ENCODE measurements around the gene BLOC1S4. TPM values are rescaled to one million over a fixed set of nuclear protein-coding genes. Genes with fewer than 3 reads are reported as not detected.
"Not testable (repeated sequence)": the region's sequence is repeated elsewhere in the genome, so short reads cannot be mapped to it uniquely, and the experiment has no call there.

BLOC1S4 gene
- polyA plus RNA-seq, 1 donor from 2014 or later, result 55.9 TPM

DNA sequence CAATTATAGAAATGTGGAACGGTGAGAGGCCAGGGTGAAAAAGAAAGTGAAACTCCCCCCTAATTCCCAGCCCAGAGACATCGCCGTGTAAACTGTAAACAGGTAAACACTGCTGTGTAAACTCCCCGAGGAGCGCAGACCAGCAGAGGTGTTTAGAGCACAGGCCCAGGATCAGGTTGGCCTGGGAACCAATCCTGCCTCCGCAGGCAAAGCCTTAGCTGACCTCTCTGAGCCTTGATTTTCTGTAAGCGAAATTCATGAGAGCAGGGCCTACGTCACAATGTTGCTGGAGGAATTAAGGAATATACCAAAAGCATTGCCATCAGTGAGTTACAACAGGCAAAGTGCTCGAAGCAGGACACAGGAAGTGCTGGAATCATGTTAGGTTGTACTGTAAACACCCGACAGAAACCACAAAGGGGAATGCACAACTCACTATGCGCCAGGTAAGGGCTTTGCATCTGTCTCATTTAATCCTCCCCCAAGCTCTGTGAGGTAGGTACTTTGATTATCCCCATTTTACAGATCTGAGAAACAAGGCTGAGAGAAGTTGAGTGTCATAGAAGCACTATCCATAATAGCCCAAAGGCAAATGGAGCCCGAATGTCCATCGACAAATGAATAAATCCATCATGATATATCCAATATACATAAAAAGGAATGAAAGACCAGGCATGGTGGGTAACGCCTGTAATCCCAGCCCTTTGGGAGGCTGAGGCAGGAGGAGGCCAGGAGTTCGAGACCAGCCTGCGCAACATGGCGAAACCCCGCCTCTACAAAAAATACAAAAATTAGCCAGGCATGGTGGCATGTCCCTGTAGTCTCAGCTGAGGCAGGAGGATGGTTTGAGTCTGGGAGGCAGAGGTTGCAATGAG lies 35.9 kb downstream of the BLOC1S4 start:
- Mint-ChIP-seq H3K27me3 (peaks cover 5% of the 10 kb centered on the region), H3K36me3 (no peaks in the 10 kb centered on the region), H3K27ac (no peak overlapping the region), H3K4me1 (peaks cover 0 to 12% (median 0%) of the 10 kb centered on the region in 3 donors), H3K9me3 (no peaks in the 10 kb centered on the region), H3K4me3 (peak overlapping the region in 3 of 4 donors; percentile 8 to 65 (median 51))

DNA sequence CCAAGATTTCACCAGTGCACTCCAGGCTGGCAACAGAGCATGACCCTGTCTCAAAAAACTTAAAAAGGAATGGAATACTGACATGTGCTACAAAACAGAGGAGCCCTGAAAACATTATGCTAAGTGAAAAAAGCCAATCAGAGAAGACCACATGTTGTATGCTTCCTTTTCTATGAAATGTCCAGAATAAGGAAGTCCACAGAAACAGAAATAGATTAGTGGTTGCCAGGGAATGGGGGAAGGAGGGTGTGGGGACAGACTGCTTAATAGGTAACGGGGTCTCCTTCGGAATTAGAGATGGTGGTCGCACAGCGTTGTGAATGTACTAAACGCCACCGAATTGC lies 36.5 kb downstream of the BLOC1S4 start:
- H3K4me3 Mint-ChIP-seq, result no peak overlapping the region
- peaks cover 2% of the 10 kb centered on the region for H3K27me3 Mint-ChIP-seq
- H3K4me1 Mint-ChIP-seq, result peaks cover 0 to 12% (median 0%) of the 10 kb centered on the region in 3 donors
- H3K36me3 Mint-ChIP-seq, result no peaks in the 10 kb centered on the region
- H3K9me3 Mint-ChIP-seq, result no peaks in the 10 kb centered on the region
- no peak overlapping the region for H3K27ac Mint-ChIP-seq

DNA sequence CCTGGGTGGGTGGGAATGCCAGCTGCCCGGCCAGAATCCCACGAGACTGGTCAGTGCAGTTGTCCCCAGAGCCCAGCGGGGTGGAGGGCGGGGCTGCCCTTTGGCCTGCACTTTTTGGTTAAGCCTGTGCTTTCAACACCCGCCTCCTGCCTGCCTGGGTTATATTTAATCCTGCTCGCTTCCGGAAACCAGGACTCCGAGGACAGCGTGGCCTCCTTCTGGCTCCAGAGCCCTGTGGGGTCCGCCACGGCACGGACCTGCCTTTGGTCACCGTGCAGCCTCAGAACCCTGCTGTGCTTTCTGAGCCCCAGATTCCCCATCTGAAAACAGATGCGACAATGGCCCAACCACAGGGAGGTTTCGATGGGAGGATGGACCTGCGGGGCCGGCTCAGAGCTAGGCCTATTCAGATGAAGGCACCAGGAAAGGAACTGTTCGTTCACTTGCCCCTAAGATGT lies 37.2 kb downstream of the BLOC1S4 start:
- Mint-ChIP-seq H3K36me3 (no peaks in the 10 kb centered on the region), H3K9me3 (no peaks in the 10 kb centered on the region), H3K27ac (no peak overlapping the region), H3K27me3 (peaks cover 1% of the 10 kb centered on the region), H3K4me3 (peak overlapping the region in 1 of 4 donors; percentile 27), H3K4me1 (peaks cover 0 to 12% (median 0%) of the 10 kb centered on the region in 3 donors)

DNA sequence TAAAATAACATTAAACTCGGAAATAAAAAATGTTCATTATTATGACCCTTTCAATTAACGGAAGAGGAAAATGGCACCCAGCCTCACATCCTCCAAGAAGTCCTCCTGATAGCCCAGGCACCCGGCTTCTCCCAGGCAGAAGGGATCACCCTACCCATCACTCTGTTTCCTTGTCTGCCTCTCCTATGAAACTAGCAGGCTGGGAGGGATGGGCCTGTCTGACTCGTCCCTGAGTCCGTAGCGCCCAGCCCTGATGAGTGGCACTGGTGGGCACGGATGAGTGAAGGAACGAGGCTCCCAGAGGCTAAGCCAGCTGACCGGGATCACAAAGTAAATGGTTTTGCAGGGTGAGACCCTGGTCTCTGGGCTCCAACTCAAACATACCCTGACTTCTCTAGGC lies 37.9 kb downstream of the BLOC1S4 start:
- H3K4me1 Mint-ChIP-seq, result peaks cover 0 to 12% (median 0%) of the 10 kb centered on the region in 3 donors
- no peaks in the 10 kb centered on the region for H3K9me3 Mint-ChIP-seq
- no peak overlapping the region for H3K4me3 Mint-ChIP-seq
- H3K27ac Mint-ChIP-seq, result no peak overlapping the region
- H3K27me3 Mint-ChIP-seq, result peaks cover 1% of the 10 kb centered on the region
- no peaks in the 10 kb centered on the region for H3K36me3 Mint-ChIP-seq

DNA sequence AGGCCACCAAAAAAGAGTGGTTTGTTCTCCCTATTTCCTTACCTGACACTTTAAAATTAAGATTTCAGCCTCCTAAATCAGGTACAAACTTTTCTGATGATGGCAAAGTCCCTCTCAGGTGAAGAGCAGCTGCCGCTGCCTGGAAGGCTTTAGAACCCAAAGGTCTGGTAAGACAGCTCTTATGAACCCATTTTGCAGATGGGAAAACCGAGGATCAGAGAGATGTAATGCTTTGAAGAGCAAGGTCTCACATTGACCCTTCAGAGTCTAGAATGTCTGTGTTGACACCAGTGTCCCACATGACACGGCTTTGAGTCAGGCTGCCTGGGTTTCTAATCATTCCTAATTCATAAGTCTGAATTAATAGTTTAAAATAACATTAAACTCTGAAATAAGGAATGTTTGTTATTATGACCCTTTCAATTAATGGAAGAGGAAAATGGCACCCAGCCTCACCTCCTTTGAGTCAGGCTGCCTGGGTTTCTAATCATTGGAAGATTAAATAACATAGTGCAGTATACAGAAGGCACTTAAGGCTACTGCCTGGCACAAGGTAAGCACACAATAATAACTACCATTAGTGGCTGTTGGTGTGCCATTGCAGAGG lies 38.6 kb downstream of the BLOC1S4 start:
- Mint-ChIP-seq H3K27me3 (peaks cover 1% of the 10 kb centered on the region), H3K36me3 (no peaks in the 10 kb centered on the region), H3K4me3 (no peak overlapping the region), H3K4me1 (peaks cover 0 to 12% (median 0%) of the 10 kb centered on the region in 3 donors), H3K27ac (no peak overlapping the region), H3K9me3 (no peaks in the 10 kb centered on the region)

DNA sequence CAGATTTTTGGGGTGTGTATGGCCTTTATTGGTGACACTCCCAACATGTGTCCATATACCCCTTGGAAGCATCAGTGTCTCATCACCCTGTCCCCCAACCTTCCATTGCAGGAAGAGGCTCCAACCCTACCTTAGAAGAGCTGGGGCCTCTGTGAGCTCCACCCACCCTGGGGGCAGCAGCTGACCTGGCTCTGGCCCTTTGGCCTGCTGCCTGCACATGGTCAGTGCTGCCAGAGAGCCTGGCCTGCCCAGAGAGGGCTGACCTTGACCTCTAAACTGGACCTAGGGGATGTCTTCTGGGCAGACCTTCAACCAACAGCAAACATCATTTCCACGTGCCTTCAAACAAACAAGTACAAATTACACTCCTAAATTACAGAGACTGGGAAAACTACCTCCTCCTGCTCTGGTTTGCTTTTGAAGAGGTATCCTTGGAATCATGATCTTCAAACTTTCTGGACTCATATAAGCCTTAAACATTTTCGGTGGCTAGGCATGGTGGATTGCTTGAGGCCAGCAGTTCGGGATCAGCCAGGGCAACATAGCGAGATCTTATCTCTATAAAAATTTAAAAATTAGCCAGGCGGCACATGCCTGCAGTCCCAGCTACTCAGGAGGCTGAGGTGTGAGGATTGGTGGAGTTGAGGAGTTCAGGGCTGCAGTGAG lies 39.2 kb downstream of the BLOC1S4 start:
- H3K36me3 Mint-ChIP-seq, result no peaks in the 10 kb centered on the region
- peaks cover 0 to 12% (median 0%) of the 10 kb centered on the region in 3 donors for H3K4me1 Mint-ChIP-seq
- H3K27ac Mint-ChIP-seq, result no peak overlapping the region
- H3K4me3 Mint-ChIP-seq, result no peak overlapping the region
- peaks cover 1% of the 10 kb centered on the region for H3K27me3 Mint-ChIP-seq
- H3K9me3 Mint-ChIP-seq, result no peaks in the 10 kb centered on the region

DNA sequence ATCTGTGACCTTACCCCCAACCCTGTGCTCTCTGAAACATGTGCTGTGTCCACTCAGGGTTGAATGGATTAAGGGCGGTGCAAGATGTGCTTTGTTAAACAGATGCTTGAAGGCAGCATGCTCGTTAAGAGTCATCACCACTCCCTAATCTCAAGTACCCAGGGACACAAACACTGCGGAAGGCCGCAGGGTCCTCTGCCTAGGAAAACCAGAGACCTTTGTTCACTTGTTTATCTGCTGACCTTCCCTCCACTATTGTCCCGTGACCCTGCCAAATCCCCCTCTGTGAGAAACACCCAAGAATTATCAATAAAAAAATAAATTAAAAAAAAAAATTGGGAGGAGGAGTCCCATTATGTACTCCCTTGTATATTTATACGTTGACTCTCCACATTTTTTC lies 40.4 kb downstream of the BLOC1S4 start:
- not testable (repeated sequence) for H3K27ac Mint-ChIP-seq, H3K27me3 Mint-ChIP-seq, H3K4me1 Mint-ChIP-seq, H3K36me3 Mint-ChIP-seq, H3K4me3 Mint-ChIP-seq, H3K9me3 Mint-ChIP-seq

DNA sequence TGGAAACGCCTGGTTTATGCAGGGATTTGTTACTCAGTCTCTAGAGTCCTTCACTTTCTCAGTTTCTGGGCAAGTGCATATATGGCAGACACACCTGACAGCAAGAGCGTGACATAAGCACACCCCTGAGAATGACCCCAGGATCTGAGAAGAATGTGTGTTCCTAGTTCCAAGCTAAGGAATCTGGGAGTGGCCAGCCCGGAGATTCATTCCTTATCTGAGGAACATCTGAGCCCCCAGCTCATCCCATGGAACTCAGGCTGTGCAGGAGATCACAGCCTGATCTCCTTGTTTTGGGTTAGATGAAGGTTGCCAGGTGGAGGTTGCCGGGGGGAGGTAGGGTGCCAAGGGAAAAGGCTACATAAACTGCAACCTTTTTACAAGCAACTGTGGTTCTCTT lies 42.8 kb downstream of the BLOC1S4 start:
- no peak overlapping the region for H3K27ac Mint-ChIP-seq
- peaks cover 2% of the 10 kb centered on the region for H3K27me3 Mint-ChIP-seq
- H3K9me3 Mint-ChIP-seq, result no peaks in the 10 kb centered on the region
- H3K4me1 Mint-ChIP-seq, result no peaks in the 10 kb centered on the region
- H3K4me3 Mint-ChIP-seq, result no peak overlapping the region
- no peaks in the 10 kb centered on the region for H3K36me3 Mint-ChIP-seq

DNA sequence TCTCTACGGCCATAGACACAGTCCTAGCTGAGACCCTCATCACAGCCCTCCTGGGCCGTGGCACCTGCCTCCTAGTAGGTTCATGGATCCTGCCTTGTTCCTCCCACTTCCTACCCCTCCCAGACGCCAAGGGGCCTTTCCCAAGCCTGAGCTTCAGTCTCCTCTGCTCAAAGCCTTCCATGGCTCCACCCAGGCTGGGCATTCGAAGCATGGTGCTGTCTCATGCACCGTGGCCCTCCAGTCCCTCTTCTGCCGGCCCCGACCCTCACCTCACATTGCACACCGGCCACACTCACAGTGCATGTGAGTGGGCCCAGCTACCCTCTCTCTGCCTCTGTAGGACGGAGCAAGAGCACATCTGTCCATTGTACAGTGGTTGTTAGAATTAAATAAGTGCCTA lies 44.9 kb downstream of the BLOC1S4 start:
- no peak overlapping the region for H3K4me3 Mint-ChIP-seq
- peaks cover 4% of the 10 kb centered on the region for H3K27me3 Mint-ChIP-seq
- no peak overlapping the region for H3K27ac Mint-ChIP-seq
- no peaks in the 10 kb centered on the region for H3K9me3 Mint-ChIP-seq
- no peaks in the 10 kb centered on the region for H3K4me1 Mint-ChIP-seq
- H3K36me3 Mint-ChIP-seq, result no peaks in the 10 kb centered on the region

DNA sequence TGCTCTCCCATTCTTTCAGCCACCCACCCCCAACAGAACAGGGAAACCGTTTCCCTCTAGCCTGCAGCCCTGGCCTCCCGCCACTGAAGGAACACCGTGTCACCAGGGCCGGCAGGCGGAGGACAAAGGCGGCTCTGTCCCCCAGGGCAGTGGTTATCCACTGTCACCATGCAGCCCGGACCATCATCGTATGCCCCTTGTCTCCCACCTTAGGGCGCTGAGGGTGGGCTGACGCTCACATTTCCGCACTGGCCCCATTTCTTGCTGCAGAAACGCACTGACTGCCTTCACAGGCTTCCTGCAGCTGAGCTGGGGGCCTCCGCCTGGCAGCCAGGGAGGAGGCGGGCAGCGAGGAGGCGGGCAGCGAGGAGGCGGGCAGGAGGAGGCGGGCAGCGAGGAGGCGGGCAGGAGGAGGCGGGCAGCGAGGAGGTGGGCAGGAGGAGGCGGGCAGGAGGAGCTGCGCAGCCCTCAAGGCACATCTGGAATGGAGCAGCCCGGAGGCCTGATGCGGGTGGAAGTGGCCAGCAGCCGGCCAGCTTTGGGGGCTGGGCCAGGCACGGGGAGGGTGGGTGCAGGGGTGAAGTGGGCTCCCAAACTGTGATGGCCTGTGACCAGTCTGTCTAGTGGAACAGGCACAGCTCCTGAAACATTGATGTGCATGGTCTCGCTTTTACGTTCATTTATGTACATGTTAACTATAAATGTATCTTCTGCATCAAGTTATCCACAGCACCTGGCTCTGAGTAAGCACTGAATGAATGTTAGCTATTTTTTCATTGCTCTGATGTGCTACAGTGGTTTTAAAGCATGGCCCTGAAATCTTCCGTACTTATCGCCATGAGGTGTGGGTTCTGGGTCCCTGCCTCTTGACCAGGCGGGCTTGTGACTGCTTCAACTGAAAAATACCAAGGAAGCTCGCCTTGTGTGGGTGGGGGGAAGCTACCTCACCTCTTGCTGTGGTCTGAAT lies 46.0 kb downstream of the BLOC1S4 start:
- H3K36me3 Mint-ChIP-seq, result no peaks in the 10 kb centered on the region
- H3K27me3 Mint-ChIP-seq, result peaks cover 8% of the 10 kb centered on the region
- H3K27ac Mint-ChIP-seq, result no peak overlapping the region
- H3K4me3 Mint-ChIP-seq, result no peak overlapping the region
- H3K9me3 Mint-ChIP-seq, result no peaks in the 10 kb centered on the region
- H3K4me1 Mint-ChIP-seq, result peaks cover 0 to 2% (median 0%) of the 10 kb centered on the region in 3 donors

DNA sequence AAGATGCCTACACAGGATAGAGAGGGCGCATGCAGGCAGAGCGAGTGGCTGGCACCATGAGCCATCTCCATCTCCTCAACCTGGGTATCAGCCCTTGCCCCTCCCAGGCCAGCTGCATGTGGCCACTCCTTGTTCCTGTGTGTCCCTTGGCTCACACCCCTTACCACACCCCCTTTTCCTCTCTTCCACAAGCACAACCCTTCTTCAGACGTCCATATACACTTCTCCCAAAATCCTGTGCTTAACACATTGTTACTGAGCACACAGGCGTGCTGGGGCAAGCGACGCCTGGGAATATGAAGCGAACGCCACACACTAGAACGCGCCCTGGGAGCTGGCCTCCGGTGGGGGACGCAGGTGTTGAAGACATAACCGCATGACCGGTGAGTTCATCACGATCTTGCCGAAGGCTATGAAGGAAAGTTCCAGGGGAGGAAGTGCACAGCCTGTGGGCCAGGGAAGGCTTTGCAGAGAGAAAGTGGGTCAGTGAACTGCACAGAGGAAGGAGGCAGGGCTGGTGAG lies 47.4 kb downstream of the BLOC1S4 start:
- Mint-ChIP-seq H3K4me1 (peaks cover 0 to 2% (median 0%) of the 10 kb centered on the region in 3 donors), H3K27ac (no peak overlapping the region), H3K27me3 (peaks cover 8% of the 10 kb centered on the region), H3K9me3 (no peaks in the 10 kb centered on the region), H3K36me3 (no peaks in the 10 kb centered on the region), H3K4me3 (no peak overlapping the region)

DNA sequence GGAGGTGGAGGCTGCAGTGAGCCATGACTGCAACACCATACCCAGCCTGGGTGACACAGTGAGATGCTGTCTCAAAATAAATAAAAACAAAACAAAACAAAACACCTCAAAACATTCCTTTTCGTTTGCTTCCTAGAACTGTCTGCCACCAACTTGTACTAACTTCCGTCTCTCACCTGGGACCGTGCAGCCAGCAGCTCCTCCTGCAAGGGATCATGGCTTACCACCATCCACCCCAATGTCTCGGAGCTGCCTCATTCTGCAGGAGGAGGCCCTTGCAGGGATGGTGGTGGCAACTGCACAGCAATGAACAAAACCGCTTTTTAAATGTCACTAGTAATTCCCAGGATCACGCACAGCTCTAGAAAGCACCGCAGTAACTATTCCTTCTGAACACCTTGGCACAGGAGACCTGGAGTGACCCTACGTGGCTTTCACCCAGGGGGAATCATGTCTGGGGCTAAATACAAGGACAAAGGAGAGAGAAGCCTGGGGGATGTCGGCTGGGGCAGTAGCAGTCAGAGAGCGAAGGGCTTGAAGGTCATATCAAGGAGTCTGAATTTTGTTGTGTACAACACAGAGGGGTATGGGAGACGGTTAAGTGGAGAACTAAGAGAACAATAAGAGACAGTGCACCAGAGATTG lies 49.1 kb downstream of the BLOC1S4 start:
- H3K4me3 Mint-ChIP-seq, result no peak overlapping the region
- no peaks in the 10 kb centered on the region for H3K9me3 Mint-ChIP-seq
- H3K4me1 Mint-ChIP-seq, result peaks cover 0 to 4% (median 2%) of the 10 kb centered on the region in 3 donors
- H3K27ac Mint-ChIP-seq, result no peak overlapping the region
- H3K36me3 Mint-ChIP-seq, result no peaks in the 10 kb centered on the region
- H3K27me3 Mint-ChIP-seq, result peaks cover 8% of the 10 kb centered on the region

DNA sequence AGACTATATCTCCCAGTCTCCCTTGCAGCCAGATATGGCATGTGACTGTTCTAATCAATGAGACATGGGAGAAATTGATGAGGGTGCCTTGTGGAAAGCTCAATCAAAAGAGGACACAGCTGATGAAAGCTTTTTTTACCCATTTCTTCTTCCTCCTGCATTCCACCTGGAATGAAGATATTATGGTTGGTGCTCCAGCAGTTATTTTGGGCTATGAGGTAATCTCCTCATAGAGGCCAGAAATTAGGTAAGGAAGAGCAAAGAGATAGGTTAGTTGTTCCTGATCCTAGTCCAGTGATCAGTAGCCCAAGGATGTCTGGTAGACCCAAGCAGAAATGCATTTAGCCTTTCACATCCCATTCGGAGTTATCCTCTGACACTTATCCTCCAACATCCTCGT lies 49.7 kb downstream of the BLOC1S4 start:
- no peaks in the 10 kb centered on the region for H3K9me3 Mint-ChIP-seq
- no peak overlapping the region for H3K27ac Mint-ChIP-seq
- H3K36me3 Mint-ChIP-seq, result no peaks in the 10 kb centered on the region
- H3K4me3 Mint-ChIP-seq, result no peak overlapping the region
- H3K4me1 Mint-ChIP-seq, result peaks cover 0 to 4% (median 2%) of the 10 kb centered on the region in 3 donors
- H3K27me3 Mint-ChIP-seq, result peaks cover 8% of the 10 kb centered on the region

Measured in IgD-negative memory B cell (primary cell).